Activated CD8-positive, alpha-beta T cell treated with anti-CD3 and anti-CD28 coated beads for 36 hours (primary cell): ENCODE data around the gene KRTAP10-3. TPM values are rescaled to one million over a fixed set of nuclear protein-coding genes. Genes with fewer than 3 reads are reported as not detected.

Experiments
- ATAC-seq: fragments of 200-7000 bp; cut with Tn5 transposase; one replicate; pipeline ENCODE4 v1.10.0; 2021; ENCODE audit warnings: mild to moderate bottlenecking, moderate library complexity
- CTCF ChIA-PET: fragments of 350-600 bp; sonication (Branson Sonifier 250); formaldehyde crosslinking; loops from one replicate; lab custom pipeline; 2021; ENCODE audit warnings: antibody characterized with exemption; lab: Charles Lee
- POLR2A ChIA-PET: fragments of 350-600 bp; sonication (Branson Sonifier 250); formaldehyde crosslinking; loops from one replicate; lab custom pipeline; 2021; ENCODE audit warnings: antibody characterized with exemption; lab: Charles Lee
- DNase-seq: peaks from one replicate; pipeline ENCODE4 v3.0.0-alpha.2; 2020
- H3K27ac Mint-ChIP-seq: one replicate; pipeline ENCODE4 v1.8.0; 2021; ENCODE audit warnings: mild to moderate bottlenecking, mixed read lengths
- H3K27me3 Mint-ChIP-seq: one replicate; pipeline ENCODE4 v1.8.0; 2021; ENCODE audit warnings: mixed read lengths
- H3K36me3 Mint-ChIP-seq: one replicate; pipeline ENCODE4 v1.8.0; 2021; ENCODE audit warnings: low read depth, mixed read lengths
- H3K4me1 Mint-ChIP-seq: one replicate; pipeline ENCODE4 v1.8.0; 2021; ENCODE audit warnings: low read depth, mixed read lengths
- H3K4me3 Mint-ChIP-seq: one replicate; pipeline ENCODE4 v1.8.0; 2021; ENCODE audit warnings: mild to moderate bottlenecking, moderate library complexity, mixed read lengths
- H3K9me3 Mint-ChIP-seq: one replicate; pipeline ENCODE4 v1.8.0; 2021; ENCODE audit warnings: mixed read lengths
- intact Hi-C: fragments of 100-400 bp; cut with micrococcal nuclease; formaldehyde crosslinking; loops from one replicate; pipeline ENCODE4 v1.10.0; 2022
- total RNA-seq, 2 experiments: library from RNA; stranded (reverse); gene quantifications; one replicate each; pipeline ENCODE4 v1.2.3, GENCODE V29; 2021
- TF ChIP-seq, protein P1 (sequence below): fragments of 200-600 bp; IDR thresholded peaks from one replicate; pipeline ENCODE4 v1.8.0; 2022; ENCODE audit warnings: antibody characterized with exemption, mild to moderate bottlenecking

KRTAP10-3 gene
- total RNA-seq, 2 experiments from 2014 or later: not detected

DNA sequence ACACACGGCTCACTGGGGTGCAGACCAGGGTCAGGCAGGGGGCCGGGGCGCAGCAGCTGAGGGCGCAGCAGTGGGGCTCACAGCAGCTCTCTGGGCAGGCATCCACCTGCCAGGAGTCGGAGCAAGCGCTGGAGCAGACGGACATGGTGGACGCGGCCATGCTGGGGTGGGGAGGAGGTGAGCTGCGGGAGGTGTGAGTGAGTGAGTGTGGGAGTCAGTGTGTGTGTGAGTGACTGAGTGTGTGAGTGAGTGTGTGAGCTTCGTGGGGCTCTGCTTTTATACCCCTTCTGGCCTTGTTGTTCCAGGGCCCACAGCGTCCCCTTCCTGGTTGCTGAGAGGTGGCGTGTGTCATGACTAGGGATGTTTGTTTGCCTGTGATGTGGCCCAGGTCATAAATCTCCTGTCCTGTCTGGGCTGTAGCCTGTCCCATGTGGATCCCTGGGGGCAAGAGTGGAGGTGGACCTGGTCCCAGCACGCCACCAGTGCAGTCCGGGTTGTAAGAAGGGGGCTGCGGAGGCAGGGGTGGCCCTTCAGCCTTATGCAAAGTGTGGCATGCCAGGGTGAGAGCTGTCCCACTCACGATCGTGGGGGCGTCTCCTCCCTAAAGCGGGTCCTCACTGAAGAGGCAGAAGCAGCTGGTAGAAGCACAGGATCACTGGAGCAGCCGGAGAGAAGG, 18.5 kb downstream of the KRTAP10-3 start, which contains the start of gene KRTAP10-1:
Gene KRTAP10-1, minus strand, starts transcription at position 205 of the 676 bp plus-strand sequence. Its CDS starts 45 bp downstream, at position 160.
- DNase-seq (no peak), ATAC-seq (no peak)
- H3K27me3 Mint-ChIP-seq: no peaks in the 10 kb centered on the region
- no peak within 1 kb of the TSS for H3K27ac Mint-ChIP-seq
- intact Hi-C loops: no loop called here
- H3K36me3 Mint-ChIP-seq: no peaks in the 10 kb centered on the region
- no peaks in the 10 kb centered on the region for H3K9me3 Mint-ChIP-seq
- TF ChIP-seq, protein P1, sequence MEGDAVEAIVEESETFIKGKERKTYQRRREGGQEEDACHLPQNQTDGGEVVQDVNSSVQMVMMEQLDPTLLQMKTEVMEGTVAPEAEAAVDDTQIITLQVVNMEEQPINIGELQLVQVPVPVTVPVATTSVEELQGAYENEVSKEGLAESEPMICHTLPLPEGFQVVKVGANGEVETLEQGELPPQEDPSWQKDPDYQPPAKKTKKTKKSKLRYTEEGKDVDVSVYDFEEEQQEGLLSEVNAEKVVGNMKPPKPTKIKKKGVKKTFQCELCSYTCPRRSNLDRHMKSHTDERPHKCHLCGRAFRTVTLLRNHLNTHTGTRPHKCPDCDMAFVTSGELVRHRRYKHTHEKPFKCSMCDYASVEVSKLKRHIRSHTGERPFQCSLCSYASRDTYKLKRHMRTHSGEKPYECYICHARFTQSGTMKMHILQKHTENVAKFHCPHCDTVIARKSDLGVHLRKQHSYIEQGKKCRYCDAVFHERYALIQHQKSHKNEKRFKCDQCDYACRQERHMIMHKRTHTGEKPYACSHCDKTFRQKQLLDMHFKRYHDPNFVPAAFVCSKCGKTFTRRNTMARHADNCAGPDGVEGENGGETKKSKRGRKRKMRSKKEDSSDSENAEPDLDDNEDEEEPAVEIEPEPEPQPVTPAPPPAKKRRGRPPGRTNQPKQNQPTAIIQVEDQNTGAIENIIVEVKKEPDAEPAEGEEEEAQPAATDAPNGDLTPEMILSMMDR: no peak
- ChIA-PET CTCF (interaction anchor here (1.2 kb wide), 1 partner anchor 30 kb away, joined by 3 read pairs; no protein-coding TSS in a partner anchor), POLR2A (interaction anchor here (0.7 kb wide), 1 partner anchor 149 kb away, joined by 3 read pairs; no protein-coding TSS in a partner anchor)
- no peak within 1 kb of the TSS for H3K4me3 Mint-ChIP-seq
- no peaks in the 10 kb centered on the region for H3K4me1 Mint-ChIP-seq

- ChIA-PET POLR2A (no interaction called here), CTCF (no interaction called here)
- no peaks in the 10 kb centered on the region for H3K36me3 Mint-ChIP-seq
- no peaks in the 10 kb centered on the region for H3K4me1 Mint-ChIP-seq
- DNase-seq: no peak
- intact Hi-C loops: no loop called here
- H3K27ac Mint-ChIP-seq: no peak overlapping the region
- no peak for ATAC-seq
- no peaks in the 10 kb centered on the region for H3K27me3 Mint-ChIP-seq
- no peak overlapping the region for H3K4me3 Mint-ChIP-seq
- TF ChIP-seq, protein P1: no peak
- H3K9me3 Mint-ChIP-seq: no peaks in the 10 kb centered on the region
These were observed 19.5 kb downstream of the KRTAP10-3 start for GRCh38 chr21:44539046-44539445.

DNA sequence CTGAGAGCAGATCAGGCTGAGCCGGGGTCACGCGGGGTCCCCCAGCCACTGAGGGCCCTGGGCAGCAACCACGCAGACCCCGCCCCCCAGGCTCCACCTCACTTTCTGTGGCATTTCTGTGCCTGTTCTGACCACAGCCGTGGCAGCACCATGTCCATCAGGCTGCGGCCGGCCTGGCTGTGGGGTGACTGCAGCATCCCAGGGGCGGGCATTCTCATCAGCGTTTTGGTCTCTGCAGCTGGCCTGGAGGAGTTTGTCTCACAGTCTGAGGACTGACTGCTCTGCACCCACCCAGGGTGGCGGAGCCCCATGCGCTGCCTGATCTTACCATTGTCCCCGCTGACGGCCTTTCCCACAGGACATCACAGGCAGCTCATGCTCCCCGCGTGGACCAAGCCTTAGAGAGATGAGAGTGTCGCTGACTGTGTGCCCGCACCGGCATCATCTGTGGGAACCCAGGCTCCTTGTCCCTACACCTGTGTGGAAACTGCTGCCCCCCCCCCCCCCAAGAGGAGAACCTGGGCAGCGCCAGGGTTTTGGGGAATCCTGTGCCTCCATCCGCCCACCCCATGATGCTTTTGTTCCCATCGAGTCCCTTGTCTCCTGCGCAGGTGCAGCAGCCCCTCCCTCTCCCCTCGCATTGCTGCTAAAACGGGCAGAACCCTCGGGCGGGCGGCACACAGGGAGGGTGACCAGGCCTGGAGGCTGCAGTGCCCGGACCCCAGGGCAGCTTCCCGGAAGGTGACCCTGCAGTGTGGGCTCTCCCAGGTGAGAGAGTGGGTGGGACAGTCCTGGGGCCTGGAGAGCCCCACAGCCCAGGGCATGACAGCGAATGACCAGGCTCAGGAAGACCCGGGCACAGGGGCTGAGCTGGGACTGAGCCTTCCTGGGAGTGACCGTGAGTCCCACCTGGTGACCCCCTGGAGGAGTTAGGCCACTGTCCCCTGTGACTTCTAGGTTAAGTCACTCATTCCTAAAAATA, 20.4 kb downstream of the KRTAP10-3 start:
- Mint-ChIP-seq H3K27ac (no peak overlapping the region), H3K36me3 (no peaks in the 10 kb centered on the region), H3K4me1 (no peaks in the 10 kb centered on the region), H3K9me3 (no peaks in the 10 kb centered on the region), H3K27me3 (no peaks in the 10 kb centered on the region), H3K4me3 (no peak overlapping the region)
- intact Hi-C loops: no loop called here
- POLR2A ChIA-PET: no interaction called here
- DNase-seq (no peak), ATAC-seq (no peak)
- TF ChIP-seq, protein P1: no peak
- CTCF ChIA-PET: no interaction called here

DNA sequence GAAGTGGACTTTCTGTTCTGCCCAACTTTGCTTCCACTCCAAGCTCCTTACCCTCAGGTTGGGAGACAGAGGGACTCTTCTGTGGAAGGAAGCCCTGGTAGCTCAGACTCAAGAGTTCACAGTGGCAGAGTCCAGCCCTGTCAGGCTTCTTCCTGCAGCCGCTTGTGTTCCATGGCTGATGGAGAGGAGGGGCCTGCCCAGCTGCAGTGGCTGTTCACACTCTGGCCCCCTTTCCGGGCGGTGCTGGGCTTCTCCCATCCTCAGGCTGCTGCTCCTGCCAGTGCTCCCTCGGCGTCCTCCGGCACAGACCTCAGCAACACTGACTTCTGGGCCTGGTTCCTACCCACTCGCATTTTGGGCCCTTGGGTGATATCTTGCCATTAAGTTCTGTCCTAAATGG, 22.6 kb downstream of the KRTAP10-3 start:
- Mint-ChIP-seq H3K27ac (no peak overlapping the region), H3K4me1 (no peaks in the 10 kb centered on the region), H3K4me3 (no peak overlapping the region), H3K27me3 (no peaks in the 10 kb centered on the region), H3K9me3 (no peaks in the 10 kb centered on the region), H3K36me3 (no peaks in the 10 kb centered on the region)
- CTCF ChIA-PET: no interaction called here
- DNase-seq (no peak), ATAC-seq (no peak)
- TF ChIP-seq, protein P1: no peak
- POLR2A ChIA-PET: interaction anchor here (1.0 to 1.4 kb wide), 2 partner anchors 9 to 21 kb away, joined by 3 read pairs; no protein-coding TSS in a partner anchor
- intact Hi-C loops: no loop called here
